Activated gamma-delta T cell treated with anti-CD3 and anti-CD28 coated beads, Interleukin-2, amount 50 U/mL, for 16 hours (primary cell): Measurements from ENCODE around the gene SOCS7.

Experiments used
- DNase-seq: peaks from one replicate; pipeline ENCODE4 v3.0.0-alpha.2; 2020; ENCODE audit warnings: low read depth

Gene SOCS7

GRCh38 chr17:38364741-38365140 is 13.1 kb downstream of the SOCS7 start:
- DNase-seq = no peak

GRCh38 chr17:38369124-38369886 is 17.7 kb downstream of the SOCS7 start:
- no peak for DNase-seq

- no peak for DNase-seq
These were observed 27.8 kb downstream of the SOCS7 start for GRCh38 chr17:38379448-38379847.

GRCh38 chr17:38395090-38395489 is 43.4 kb downstream of the SOCS7 start:
- DNase-seq = no peak

DNA sequence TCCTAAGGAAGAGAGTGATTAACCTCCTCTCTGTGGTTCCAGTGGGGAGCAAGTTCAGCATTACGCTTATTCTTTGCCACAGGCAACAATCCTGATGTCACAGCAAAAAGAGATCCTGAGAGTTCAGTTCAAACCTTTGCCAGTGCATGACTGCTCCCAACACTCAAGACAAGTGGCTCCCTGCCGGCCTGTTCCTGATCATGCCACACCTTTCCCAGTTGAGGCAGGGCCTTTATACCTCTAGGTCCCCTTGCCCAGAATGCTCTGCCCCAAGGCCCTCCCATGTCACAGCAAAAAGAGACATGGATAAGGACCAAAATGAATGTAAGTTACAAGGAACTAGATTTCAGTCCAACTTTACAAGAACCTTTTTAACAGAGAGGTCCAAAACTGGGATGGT is 45.6 kb downstream of the SOCS7 start:
- DNase-seq = no peak

GRCh38 chr17:38400286-38400685 is 48.6 kb downstream of the SOCS7 start:
- no peak for DNase-seq

DNA sequence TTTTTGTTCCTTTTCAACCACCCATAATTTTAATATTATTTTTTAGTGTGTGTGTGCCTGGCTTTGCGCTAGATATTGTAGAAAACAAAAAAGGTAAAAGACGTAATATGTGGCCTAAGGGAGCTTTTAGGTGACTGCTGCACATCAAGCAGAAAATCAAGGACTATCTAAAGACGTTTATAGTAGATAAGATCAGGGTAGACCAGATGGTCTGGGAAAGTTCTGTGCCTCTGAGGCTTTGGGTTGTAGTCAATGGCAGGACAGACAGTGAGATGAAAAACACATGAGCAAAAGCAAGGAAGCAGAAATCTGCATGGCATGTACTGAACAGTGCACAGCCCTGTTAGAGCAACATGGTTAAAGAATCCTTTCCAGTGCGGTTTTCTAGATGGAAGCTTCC is 49.8 kb downstream of the SOCS7 start:
- no peak for DNase-seq

DNA sequence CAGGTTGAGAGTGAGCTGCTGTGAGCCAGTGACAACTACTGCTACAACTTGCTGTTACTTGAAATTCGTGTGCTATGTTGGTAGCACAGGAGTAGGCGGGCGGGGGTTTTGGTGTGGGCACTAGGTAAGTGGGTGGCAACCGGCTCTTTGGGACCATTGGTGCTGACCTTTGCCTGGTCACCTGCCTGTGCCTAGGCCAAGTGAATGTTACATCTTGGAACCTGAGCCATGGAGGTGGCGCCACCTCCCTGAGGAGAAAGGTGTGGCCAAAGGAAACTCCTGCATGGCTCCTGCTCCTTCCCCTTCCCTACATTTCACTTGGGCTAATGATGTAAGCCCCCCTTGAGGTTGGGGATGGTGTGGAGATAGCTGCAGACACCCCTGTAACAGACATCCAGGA is 51.3 kb downstream of the SOCS7 start:
- DNase-seq = no peak

GRCh38 chr17:38403491-38403890 is 51.8 kb downstream of the SOCS7 start:
- DNase-seq = no peak

DNA sequence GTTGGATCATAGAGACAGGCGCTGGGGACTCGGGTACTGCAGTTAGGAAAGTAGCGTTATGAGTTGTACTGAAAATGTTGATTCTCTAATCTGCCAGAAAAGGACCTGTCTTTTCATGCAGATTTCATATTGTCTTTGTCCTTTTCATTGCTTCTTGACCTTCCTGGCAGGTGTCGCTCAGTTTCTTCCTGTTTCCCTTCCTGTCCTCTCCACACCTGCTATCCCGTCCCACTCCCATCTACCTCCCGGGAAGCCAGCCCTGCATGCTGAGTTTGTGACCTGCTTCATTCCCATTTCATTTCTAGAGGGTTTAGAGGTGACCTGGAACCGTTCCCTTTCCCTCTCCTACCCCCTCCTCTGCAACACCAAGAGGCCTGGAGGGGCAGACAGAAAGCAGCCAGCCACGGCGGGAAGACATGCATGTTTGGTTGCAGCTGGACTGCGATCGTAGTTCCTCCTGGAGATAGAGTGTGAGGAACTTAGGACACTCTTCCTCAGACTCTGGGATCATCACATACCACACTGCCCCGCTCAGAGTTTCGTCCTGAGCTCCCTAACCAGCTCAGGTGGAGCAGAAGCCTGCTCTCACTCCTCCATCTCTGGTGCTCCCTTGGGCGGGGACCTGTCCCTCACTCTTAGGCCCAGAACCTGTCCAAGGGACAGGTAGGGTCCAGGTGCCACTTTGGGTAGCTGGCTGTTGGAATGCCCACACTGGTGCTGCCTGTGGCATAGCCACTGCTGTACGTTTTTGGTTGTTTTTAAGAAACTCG is 52.7 kb downstream of the SOCS7 start:
- DNase-seq = no peak

DNA sequence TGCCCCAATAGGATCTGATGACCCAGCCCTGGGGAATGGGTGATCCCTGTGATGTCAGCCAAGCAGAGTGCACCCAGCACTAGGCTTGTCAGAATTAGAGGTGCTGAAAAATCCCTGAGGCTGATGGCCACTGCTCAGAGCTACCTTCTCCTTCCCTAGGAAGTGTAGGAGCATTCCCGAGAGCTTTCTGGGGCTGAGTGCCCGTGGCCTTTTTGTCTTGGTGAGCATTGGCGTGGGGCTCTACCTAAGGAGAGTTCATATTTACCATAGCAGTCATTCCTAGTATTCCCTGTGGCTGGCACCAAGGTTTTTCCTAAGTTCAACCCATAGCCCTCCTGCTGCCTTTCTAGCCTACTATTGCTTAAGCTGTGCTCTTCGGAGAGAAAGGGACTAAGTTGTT is 54.0 kb downstream of the SOCS7 start:
- no peak for DNase-seq

GRCh38 chr17:38410201-38410600 is 58.6 kb downstream of the SOCS7 start:
- no peak for DNase-seq

DNA sequence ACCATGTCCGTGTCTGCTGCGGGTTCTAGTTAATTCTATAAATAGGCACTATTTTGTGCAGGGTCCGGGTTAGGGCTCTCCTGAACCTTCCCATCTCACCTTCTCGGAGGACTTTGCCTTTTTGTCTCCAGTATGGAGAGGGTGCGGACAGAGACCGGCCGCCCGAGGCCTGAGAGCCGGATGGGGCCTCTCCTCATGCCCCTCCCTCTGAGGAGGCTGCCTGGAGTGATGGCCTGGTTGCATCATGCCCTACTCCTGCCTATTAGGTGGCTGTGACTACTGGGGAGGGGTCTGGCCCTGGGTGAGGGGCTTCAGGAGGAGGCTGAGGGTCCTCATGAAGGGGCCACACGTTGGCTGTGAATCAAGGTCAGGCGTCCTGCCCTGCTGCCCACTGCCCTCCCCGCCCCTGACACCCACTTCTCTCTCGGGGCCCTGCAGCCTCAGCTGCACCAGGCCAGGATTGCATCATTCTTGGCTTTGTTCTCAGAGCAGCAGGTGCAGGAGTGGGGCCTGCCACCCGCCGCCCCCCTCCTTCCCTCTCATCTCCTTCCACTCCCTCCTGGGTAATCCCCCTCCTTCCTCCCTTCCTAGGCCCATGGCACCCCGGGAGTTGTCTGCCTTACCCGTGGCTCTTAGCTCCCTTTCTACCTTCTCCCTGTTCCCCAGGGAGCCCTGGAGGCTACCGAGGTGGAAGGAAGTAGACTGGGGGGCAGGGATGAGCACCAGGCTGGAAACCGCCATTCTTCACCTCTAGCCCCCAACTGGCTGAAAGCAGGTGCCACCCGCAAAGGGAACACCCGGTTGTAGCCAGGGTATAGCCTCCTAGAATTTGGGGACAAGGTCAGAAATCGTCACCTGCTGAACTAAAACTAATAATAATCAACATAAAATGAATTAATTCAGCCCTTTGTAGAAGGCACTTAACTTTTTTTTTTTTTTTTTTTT is 63.9 kb downstream of the SOCS7 start:
- no peak for DNase-seq

- no peak for DNase-seq
These were observed 65.2 kb downstream of the SOCS7 start for GRCh38 chr17:38416840-38417209.

DNA sequence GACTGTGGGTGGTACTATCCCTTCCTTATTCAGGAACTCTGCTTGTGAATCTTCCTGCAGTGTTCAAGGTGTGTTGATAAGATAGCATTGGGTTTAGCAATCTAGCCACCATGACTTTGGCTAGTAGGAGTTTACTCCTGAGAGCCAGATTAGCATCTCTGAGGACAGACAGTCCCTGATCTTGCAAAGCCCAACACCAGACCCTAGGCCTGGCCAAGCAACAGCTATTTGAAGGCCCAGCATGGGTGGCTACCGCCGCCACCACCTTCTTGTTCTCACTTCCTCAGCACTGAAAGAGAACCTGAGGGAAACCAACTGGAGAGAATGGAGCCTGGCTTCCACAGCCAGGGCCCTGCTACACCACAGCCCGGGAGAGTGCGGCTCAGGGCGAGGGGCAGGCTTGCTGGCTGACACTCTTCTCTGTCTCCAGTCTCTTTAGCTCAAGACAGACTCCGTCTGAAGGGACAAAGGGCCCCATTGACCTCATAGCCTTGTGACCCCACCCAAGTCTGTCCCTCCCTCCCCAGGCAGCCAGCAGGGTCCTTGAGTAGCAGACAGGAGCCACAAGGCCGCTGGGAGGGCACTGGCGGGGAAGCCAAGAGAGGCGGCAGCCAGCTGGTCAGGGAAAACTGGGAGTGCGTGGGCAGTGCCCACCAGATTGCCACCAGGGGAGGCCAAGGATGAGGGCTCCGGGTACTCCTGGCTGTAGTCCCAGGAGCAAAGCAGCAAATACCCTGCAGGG is 65.7 kb downstream of the SOCS7 start:
- no peak for DNase-seq

DNA sequence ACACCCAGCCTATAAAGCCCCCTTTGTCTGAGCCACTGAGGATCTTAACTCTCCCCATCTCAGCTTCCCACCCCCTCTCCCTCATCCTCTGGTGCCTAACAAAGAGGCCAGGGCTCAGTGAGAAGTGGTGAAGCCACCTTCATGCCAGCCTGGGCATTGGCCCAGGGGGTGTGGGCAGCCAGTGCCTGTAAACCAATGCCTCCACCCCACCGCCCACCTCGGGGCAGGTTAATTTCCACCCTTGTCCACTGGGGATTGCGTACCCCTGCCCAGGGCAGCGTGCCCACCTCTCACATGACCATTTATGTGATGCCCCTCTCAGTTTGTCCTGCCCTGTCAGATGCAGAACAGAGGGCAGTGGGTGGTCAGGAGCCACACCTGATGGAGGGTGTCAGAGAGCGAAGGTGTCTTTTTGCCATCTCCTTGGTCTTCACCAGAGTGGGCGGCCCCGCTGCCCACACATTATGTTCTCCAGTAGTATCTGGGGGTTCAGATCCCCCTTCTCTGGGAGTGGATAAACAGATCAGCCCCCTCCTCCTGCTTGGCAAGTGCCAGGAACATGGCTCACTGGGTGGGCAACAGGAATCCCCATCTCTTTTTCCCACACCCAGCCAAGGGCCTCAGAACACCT is 66.5 kb downstream of the SOCS7 start:
- no peak for DNase-seq

DNA sequence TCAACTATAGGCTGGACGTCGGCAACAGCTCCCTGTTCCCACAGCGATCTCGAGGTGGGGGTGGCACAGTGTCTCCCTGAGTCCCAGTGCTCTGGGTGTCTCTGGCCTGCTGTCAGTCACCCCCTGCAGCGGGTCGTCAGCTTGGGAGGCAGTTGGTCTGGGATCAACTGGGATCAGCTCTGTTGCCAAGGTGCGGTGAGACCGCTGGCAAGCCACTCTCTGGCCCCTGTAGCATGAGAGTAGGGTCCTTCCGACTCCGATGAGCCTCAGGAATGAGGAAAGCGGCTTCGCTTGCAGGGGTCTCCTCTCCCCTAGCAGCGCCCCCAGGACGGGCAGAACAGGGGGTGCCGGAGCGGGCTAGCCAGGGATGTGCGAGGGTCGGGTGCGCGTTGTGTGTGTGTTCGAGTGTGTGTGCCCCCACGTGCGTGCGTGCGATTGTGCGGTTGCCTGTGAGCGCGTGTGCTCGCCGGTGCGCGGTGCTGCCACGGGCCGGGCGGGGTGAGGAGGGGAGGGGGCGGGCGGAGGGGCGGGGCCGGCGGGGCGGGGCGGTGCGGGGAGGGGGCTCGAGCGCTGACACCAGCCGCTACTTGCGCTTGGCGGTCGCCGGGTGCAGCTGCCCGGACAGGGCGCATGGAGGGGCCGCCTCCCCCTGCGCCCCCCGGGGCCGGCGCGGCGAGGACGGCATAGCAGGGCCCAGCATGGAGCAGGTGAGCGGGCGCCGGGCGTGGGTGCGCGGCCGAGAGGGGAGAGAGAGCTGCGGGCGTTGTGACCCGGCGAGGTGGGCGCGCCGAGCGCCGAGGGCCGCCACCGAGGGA is 67.3 kb downstream of the SOCS7 start:
- DNase-seq = no peak

DNA sequence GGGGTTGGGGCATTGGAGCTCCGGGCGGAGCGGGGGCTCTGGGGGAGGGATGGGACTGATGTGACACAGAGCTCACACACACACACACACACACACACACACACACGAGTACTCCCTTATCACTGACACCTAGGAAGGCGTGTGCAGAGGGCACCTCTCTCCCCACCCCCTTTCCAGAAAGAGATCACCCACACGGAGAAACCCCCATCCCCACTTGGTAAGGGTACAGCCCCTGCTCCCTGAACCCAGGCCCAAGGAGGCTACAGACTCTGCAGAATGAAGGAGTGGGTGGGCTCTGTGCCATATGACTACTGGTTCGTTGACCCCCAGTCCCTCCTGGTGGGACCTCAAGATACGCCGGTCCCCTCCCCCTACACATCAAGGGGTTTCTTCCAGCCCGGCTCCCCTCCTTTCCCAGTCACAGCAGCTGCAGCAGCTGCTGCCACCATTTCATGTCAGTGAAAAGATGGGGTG is 67.9 kb downstream of the SOCS7 start:
- no peak for DNase-seq

DNA sequence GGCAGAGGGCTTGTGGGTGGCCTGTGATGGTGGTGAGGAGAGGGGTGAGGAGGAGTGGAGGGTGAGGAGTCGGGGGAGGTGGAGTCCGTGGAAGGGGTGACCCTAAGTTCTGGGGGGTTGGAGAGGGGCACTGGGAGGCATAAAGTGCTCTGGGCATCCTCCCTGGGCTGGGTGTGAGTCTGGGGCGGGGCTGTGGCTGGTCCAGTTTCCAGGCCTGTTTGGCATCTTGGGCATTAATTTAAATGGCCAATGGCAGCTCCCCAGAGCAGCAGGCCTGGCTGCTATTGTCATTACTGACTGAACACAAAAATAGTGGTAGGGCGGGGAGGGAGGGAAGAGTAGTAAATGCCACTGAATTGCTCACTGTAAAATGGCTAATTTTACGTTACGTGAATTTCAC is 68.9 kb downstream of the SOCS7 start:
- no peak for DNase-seq

GRCh38 chr17:38421171-38421841 is 69.7 kb downstream of the SOCS7 start:
- DNase-seq = no peak
